SU-DHL-6 (cell line): ENCODE data around the gene ABCB8.
A peak's percentile ranks its signal among the peaks of the same experiment; 100 is the strongest.

Experiments
- H2AFZ ChIP-seq: fragments of 200-600 bp; sonication (generic); 2 replicates; pipeline ENCODE4 v1.6.1; 2014; ENCODE audit warnings: low read depth, mild to moderate bottlenecking, moderate library complexity, mixed read lengths, antibody characterized with exemption, low read length; ENCODE audit not compliant: severe bottlenecking
- H3F3A ChIP-seq: fragments of 200-600 bp; shearing (Covaris generic); 2 replicates; pipeline ENCODE4 v1.6.0; 2016; ENCODE audit warnings: antibody characterized with exemption, mild to moderate bottlenecking; ENCODE audit not compliant: insufficient read depth
- H3K27ac ChIP-seq: fragments of 200-600 bp; sonication (generic); 2 replicates; pipeline ENCODE4 v1.5.1; 2016; ENCODE audit warnings: low read depth, mild to moderate bottlenecking, low read length, moderate library complexity, mixed read lengths
- H3K27me3 ChIP-seq: fragments of 200-600 bp; sonication (generic), shearing (Covaris generic); 2 replicates; pipeline ENCODE4 v1.6.0; 2014; ENCODE audit warnings: mild to moderate bottlenecking, low read length
- H3K36me3 ChIP-seq: fragments of 200-600 bp; sonication (generic); 2 replicates; pipeline ENCODE4 v1.6.1; 2014; ENCODE audit warnings: mild to moderate bottlenecking, low read length, mixed read lengths
- H3K4me2 ChIP-seq: fragments of 300-600, 200-600 bp; shearing (Covaris generic), sonication (generic); 2 replicates; pipeline ENCODE4 v1.6.0; 2014; ENCODE audit warnings: low read length, low read depth, mild to moderate bottlenecking; ENCODE audit not compliant: poor library complexity, severe bottlenecking
- H3K4me3 ChIP-seq: fragments of 200-600 bp; sonication (generic); 2 replicates; pipeline ENCODE4 v1.5.1; 2014; ENCODE audit warnings: antibody characterized with exemption, low read length, mild to moderate bottlenecking, mixed read lengths; ENCODE audit not compliant: insufficient read depth, poor library complexity, severe bottlenecking
- H3K79me2 ChIP-seq: fragments of 200-600 bp; sonication (generic); 2 replicates; pipeline ENCODE4 v1.6.1; 2014; ENCODE audit warnings: mild to moderate bottlenecking, low read length, moderate library complexity; ENCODE audit not compliant: insufficient read depth
- H3K9ac ChIP-seq: fragments of 200-600 bp; sonication (generic); 2 replicates; pipeline ENCODE4 v1.7.0; 2014; ENCODE audit warnings: mild to moderate bottlenecking, low read length
- H3K9me2 ChIP-seq: fragments of 200-600 bp; sonication (generic); replicated peaks from 2 replicates; pipeline ENCODE4 v1.6.1; 2014; ENCODE audit warnings: low read length; ENCODE audit not compliant: insufficient read depth
- H3K9me3 ChIP-seq: fragments of 200-600 bp; sonication (generic); 2 replicates; pipeline ENCODE4 v1.6.1; 2014; ENCODE audit warnings: low read length, mixed read lengths; ENCODE audit not compliant: insufficient read depth
- H4K20me1 ChIP-seq: fragments of 200-600 bp; sonication (generic); 2 replicates; pipeline ENCODE4 v1.6.1; 2014; ENCODE audit warnings: low read depth, mild to moderate bottlenecking, antibody characterized with exemption, low read length, moderate library complexity, mixed read lengths
- CTCF ChIP-seq: fragments of 200-600 bp; sonication (generic); IDR thresholded peaks from one replicate; pipeline ENCODE4 v1.5.1; 2017; ENCODE audit warnings: antibody characterized with exemption, mild to moderate bottlenecking, low read length, moderate library complexity; ENCODE audit not compliant: insufficient read depth, poor library complexity, severe bottlenecking
- EZH2phosphoT487 ChIP-seq: fragments of 200-600 bp; sonication (generic), shearing (Covaris generic); conservative IDR thresholded peaks from 2 replicates; pipeline ENCODE4 v1.6.1; 2018; ENCODE audit warnings: mild to moderate bottlenecking, antibody characterized with exemption, low read length, moderate library complexity, mixed read lengths

Gene ABCB8

DNA sequence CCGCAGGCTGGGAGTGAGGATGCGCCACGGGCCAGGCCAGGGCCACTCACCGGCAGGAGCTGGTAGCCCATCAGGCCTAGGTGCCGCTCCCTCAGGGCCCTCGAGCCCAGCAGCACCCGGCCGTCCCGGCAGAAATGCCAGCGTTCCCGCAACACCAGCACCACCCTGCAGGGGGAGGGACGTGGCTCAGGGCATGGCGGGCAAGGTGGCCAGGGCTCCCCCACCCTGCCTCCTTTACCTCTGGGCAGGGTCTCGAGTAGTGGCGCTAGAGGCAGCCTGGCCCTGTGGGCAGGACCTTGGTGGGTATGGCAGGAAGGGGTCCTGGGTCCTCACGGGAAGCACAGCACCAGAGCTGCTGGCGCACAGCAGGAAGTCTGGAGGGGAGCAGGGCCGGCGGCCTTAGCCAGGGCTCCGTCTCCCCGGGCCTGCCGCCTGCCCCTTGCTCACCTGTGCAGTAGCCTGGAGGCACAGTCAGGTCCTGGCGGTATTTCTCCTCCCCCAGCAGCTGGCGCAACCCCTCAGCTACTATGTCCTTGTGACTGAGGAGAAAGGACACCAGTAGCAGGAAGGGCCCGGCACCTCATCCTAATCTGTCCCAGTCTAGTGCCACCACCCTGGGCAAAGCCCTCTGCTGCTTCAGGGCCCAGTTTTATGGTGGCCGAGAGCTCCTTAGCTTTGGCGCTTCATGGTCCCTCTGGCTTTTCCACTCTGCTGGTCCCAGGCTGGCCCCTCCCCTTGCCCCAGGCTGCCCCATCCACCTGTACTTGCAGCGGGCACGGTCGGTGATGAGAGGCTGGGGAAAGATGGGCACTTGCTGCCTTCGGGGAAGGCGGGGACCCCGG is 48.8 kb downstream of the ABCB8 start:
- no peak for TF ChIP-seq EZH2phosphoT487
- no peak overlapping the region for H2AFZ ChIP-seq
- peaks cover 18% of the 10 kb centered on the region; the same call in 1 of the 2 replicates for H3K79me2 ChIP-seq
- peaks cover 10% of the 10 kb centered on the region; the same call in 1 of the 2 replicates for H3F3A ChIP-seq
- no peak overlapping the region for H3K9ac ChIP-seq
- H3K27me3 ChIP-seq = no peaks in the 10 kb centered on the region
- no peak overlapping the region for H3K27ac ChIP-seq
- H3K9me3 ChIP-seq = no peaks in the 10 kb centered on the region
- no peaks in the 10 kb centered on the region for H4K20me1 ChIP-seq
- H3K9me2 ChIP-seq = no peaks in the 10 kb centered on the region
- H3K4me3 ChIP-seq = no peak overlapping the region
- H3K4me2 ChIP-seq = no peak overlapping the region
- H3K36me3 ChIP-seq = no peaks in the 10 kb centered on the region

DNA sequence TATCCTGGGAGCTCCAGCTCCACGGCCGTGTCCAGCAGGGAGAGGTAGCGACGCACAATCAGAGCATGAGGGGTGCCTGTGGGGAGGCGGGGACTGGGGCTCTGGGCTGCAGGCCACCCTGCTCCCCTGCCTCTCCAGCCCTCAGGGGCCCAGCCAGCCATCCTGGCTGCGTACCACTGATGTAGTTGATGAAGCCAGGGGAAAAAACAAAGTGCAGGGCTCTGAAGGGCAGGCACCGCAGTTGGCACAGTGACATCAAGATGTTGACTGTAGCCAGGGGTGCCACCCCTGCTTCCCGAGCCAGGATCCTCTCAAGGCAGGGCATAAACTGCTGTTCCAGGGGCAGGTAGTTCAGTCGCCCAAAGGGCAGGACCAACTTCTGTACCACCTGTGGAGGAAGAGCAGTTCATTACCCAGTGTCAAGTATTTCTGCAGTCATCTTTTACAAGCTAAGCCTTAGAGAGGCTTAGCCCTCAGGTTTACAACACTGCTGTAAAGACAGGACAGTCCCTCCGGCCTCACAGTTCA is 49.5 kb downstream of the ABCB8 start:
- no peak for TF ChIP-seq CTCF
- no peak for TF ChIP-seq EZH2phosphoT487
- H3F3A ChIP-seq = peaks cover 10% of the 10 kb centered on the region; the same call in 1 of the 2 replicates
- H3K9me2 ChIP-seq = no peaks in the 10 kb centered on the region
- H3K4me2 ChIP-seq = no peak overlapping the region
- no peaks in the 10 kb centered on the region for H4K20me1 ChIP-seq
- no peaks in the 10 kb centered on the region for H3K9me3 ChIP-seq
- H3K4me3 ChIP-seq = no peak overlapping the region
- no peak overlapping the region; the same call in 1 of the 2 replicates for H3K27ac ChIP-seq
- H3K79me2 ChIP-seq = peaks cover 25% of the 10 kb centered on the region
- H3K9ac ChIP-seq = no peak overlapping the region
- no peaks in the 10 kb centered on the region for H3K36me3 ChIP-seq
- H3K27me3 ChIP-seq = no peaks in the 10 kb centered on the region
- H2AFZ ChIP-seq = no peak overlapping the region

- H3K4me3 ChIP-seq = no peak overlapping the region
- no peaks in the 10 kb centered on the region for H3K36me3 ChIP-seq
Measured at GRCh38 chr7:151078233-151079040, 50.2 kb downstream of the ABCB8 start.

More at GRCh38 chr7:151078233-151079040, 50.2 kb downstream of the ABCB8 start:
- Histone ChIP-seq H3K27ac (no peak overlapping the region; the same call in 1 of the 2 replicates), H3K79me2 (peaks cover 29% of the 10 kb centered on the region), H3K9ac (peak overlapping the region; percentile 11; the same call in 1 of the 2 replicates), H4K20me1 (no peaks in the 10 kb centered on the region), H3K9me2 (no peaks in the 10 kb centered on the region), H3K27me3 (no peaks in the 10 kb centered on the region), H3F3A (peaks cover 10% of the 10 kb centered on the region; the same call in 1 of the 2 replicates), H3K4me2 (peak overlapping the region; percentile 69), H2AFZ (no peak overlapping the region), H3K9me3 (no peaks in the 10 kb centered on the region)
- TF ChIP-seq EZH2phosphoT487 (no peak), CTCF (no peak)
